ENCODE measurements around the gene UST.

UST gene

GRCh38 chr6:148979014-148979901 is 232.4 kb downstream of the UST start:
- no peak overlapping the region for H3K4me3 ChIP-seq (ENCODE audit: low read length)

GRCh38 chr6:148980234-148980633 is 233.4 kb downstream of the UST start:
- H3K4me3 ChIP-seq (ENCODE audit: low read length) = no peak overlapping the region

More at GRCh38 chr6:148979014-148979901, 232.4 kb downstream of the UST start:
- Histone ChIP-seq H3K9ac (ENCODE audit: low read length) (no peak overlapping the region), H3K36me3 (ENCODE audit: control insufficient read depth, low read depth, low read length) (no peaks in the 10 kb centered on the region), H3K27me3 (ENCODE audit: control insufficient read depth, insufficient read depth, low read length) (no peaks in the 10 kb centered on the region), H3K27ac (ENCODE audit: low read length) (no peak overlapping the region), H3K9me3 (ENCODE audit: control insufficient read depth, low read depth, low read length) (no peaks in the 10 kb centered on the region), H3K4me1 (ENCODE audit: control insufficient read depth, low read depth, low read length) (peaks cover 19% of the 10 kb centered on the region)

GRCh38 chr6:148981515-148981914 is 234.7 kb downstream of the UST start:
- no peak overlapping the region for H3K4me3 ChIP-seq (ENCODE audit: low read length)
- no peaks in the 10 kb centered on the region for H3K36me3 ChIP-seq (ENCODE audit: control insufficient read depth, low read depth, low read length)
- peaks cover 14% of the 10 kb centered on the region for H3K4me1 ChIP-seq (ENCODE audit: control insufficient read depth, low read depth, low read length)

More at GRCh38 chr6:148980234-148980633, 233.4 kb downstream of the UST start:
- Histone ChIP-seq H3K4me1 (ENCODE audit: control insufficient read depth, low read depth, low read length) (peaks cover 14% of the 10 kb centered on the region), H3K27ac (ENCODE audit: low read length) (no peak overlapping the region), H3K9me3 (ENCODE audit: control insufficient read depth, low read depth, low read length) (no peaks in the 10 kb centered on the region), H3K9ac (ENCODE audit: low read length) (no peak overlapping the region), H3K36me3 (ENCODE audit: control insufficient read depth, low read depth, low read length) (no peaks in the 10 kb centered on the region), H3K27me3 (ENCODE audit: control insufficient read depth, insufficient read depth, low read length) (no peaks in the 10 kb centered on the region)

GRCh38 chr6:148983101-148983761 is 236.4 kb downstream of the UST start:
- H3K27ac ChIP-seq (ENCODE audit: low read length) = no peak overlapping the region
- peaks cover 19% of the 10 kb centered on the region for H3K4me1 ChIP-seq (ENCODE audit: control insufficient read depth, low read depth, low read length)
- no peak overlapping the region for H3K9ac ChIP-seq (ENCODE audit: low read length)
- H3K27me3 ChIP-seq (ENCODE audit: control insufficient read depth, insufficient read depth, low read length) = no peaks in the 10 kb centered on the region
- peaks cover 4% of the 10 kb centered on the region for H3K36me3 ChIP-seq (ENCODE audit: control insufficient read depth, low read depth, low read length)
- no peak overlapping the region for H3K4me3 ChIP-seq (ENCODE audit: low read length)
- no peaks in the 10 kb centered on the region for H3K9me3 ChIP-seq (ENCODE audit: control insufficient read depth, low read depth, low read length)

More at GRCh38 chr6:148981515-148981914, 234.7 kb downstream of the UST start:
- Histone ChIP-seq H3K27ac (ENCODE audit: low read length) (no peak overlapping the region), H3K9me3 (ENCODE audit: control insufficient read depth, low read depth, low read length) (no peaks in the 10 kb centered on the region), H3K9ac (ENCODE audit: low read length) (no peak overlapping the region), H3K27me3 (ENCODE audit: control insufficient read depth, insufficient read depth, low read length) (no peaks in the 10 kb centered on the region)

GRCh38 chr6:148983966-148984365 is 237.1 kb downstream of the UST start:
- no peak overlapping the region for H3K4me3 ChIP-seq (ENCODE audit: low read length)
- H3K27me3 ChIP-seq (ENCODE audit: control insufficient read depth, insufficient read depth, low read length) = no peaks in the 10 kb centered on the region
- H3K27ac ChIP-seq (ENCODE audit: low read length) = no peak overlapping the region
- H3K4me1 ChIP-seq (ENCODE audit: control insufficient read depth, low read depth, low read length) = peaks cover 26% of the 10 kb centered on the region
- no peak overlapping the region for H3K9ac ChIP-seq (ENCODE audit: low read length)
- H3K9me3 ChIP-seq (ENCODE audit: control insufficient read depth, low read depth, low read length) = no peaks in the 10 kb centered on the region
- peaks cover 4% of the 10 kb centered on the region for H3K36me3 ChIP-seq (ENCODE audit: control insufficient read depth, low read depth, low read length)

GRCh38 chr6:148984531-148985056 is 237.8 kb downstream of the UST start:
- Histone ChIP-seq H3K27ac (ENCODE audit: low read length) (no peak overlapping the region), H3K36me3 (ENCODE audit: control insufficient read depth, low read depth, low read length) (peaks cover 4% of the 10 kb centered on the region), H3K9me3 (ENCODE audit: control insufficient read depth, low read depth, low read length) (no peaks in the 10 kb centered on the region), H3K9ac (ENCODE audit: low read length) (no peak overlapping the region), H3K4me3 (ENCODE audit: low read length) (no peak overlapping the region), H3K27me3 (ENCODE audit: control insufficient read depth, insufficient read depth, low read length) (no peaks in the 10 kb centered on the region), H3K4me1 (ENCODE audit: control insufficient read depth, low read depth, low read length) (peaks cover 26% of the 10 kb centered on the region)

GRCh38 chr6:148985499-148985898 is 238.7 kb downstream of the UST start:
- Histone ChIP-seq H3K27ac (ENCODE audit: low read length) (no peak overlapping the region), H3K36me3 (ENCODE audit: control insufficient read depth, low read depth, low read length) (peaks cover 4% of the 10 kb centered on the region), H3K4me3 (ENCODE audit: low read length) (no peak overlapping the region), H3K9me3 (ENCODE audit: control insufficient read depth, low read depth, low read length) (no peaks in the 10 kb centered on the region), H3K9ac (ENCODE audit: low read length) (no peak overlapping the region), H3K27me3 (ENCODE audit: control insufficient read depth, insufficient read depth, low read length) (no peaks in the 10 kb centered on the region), H3K4me1 (ENCODE audit: control insufficient read depth, low read depth, low read length) (peaks cover 25% of the 10 kb centered on the region)

- H3K4me1 ChIP-seq (ENCODE audit: control insufficient read depth, low read depth, low read length) = peaks cover 29% of the 10 kb centered on the region
- H3K36me3 ChIP-seq (ENCODE audit: control insufficient read depth, low read depth, low read length) = peaks cover 4% of the 10 kb centered on the region
- no peak overlapping the region for H3K27ac ChIP-seq (ENCODE audit: low read length)
- H3K9me3 ChIP-seq (ENCODE audit: control insufficient read depth, low read depth, low read length) = no peaks in the 10 kb centered on the region
- H3K27me3 ChIP-seq (ENCODE audit: control insufficient read depth, insufficient read depth, low read length) = no peaks in the 10 kb centered on the region
- H3K4me3 ChIP-seq (ENCODE audit: low read length) = no peak overlapping the region
- H3K9ac ChIP-seq (ENCODE audit: low read length) = no peak overlapping the region
Observed at GRCh38 chr6:148986608-148987007, 239.8 kb downstream of the UST start.

- Histone ChIP-seq H3K27ac (ENCODE audit: low read length) (no peak overlapping the region), H3K27me3 (ENCODE audit: control insufficient read depth, insufficient read depth, low read length) (no peaks in the 10 kb centered on the region), H3K9ac (ENCODE audit: low read length) (no peak overlapping the region), H3K4me1 (ENCODE audit: control insufficient read depth, low read depth, low read length) (peaks cover 29% of the 10 kb centered on the region), H3K4me3 (ENCODE audit: low read length) (no peak overlapping the region), H3K36me3 (ENCODE audit: control insufficient read depth, low read depth, low read length) (peaks cover 10% of the 10 kb centered on the region), H3K9me3 (ENCODE audit: control insufficient read depth, low read depth, low read length) (no peaks in the 10 kb centered on the region)
Observed at GRCh38 chr6:148987982-148988381, 241.2 kb downstream of the UST start.

- Histone ChIP-seq H3K36me3 (ENCODE audit: control insufficient read depth, low read depth, low read length) (peaks cover 10% of the 10 kb centered on the region), H3K9me3 (ENCODE audit: control insufficient read depth, low read depth, low read length) (no peaks in the 10 kb centered on the region), H3K27me3 (ENCODE audit: control insufficient read depth, insufficient read depth, low read length) (no peaks in the 10 kb centered on the region), H3K27ac (ENCODE audit: low read length) (no peak overlapping the region), H3K9ac (ENCODE audit: low read length) (no peak overlapping the region), H3K4me1 (ENCODE audit: control insufficient read depth, low read depth, low read length) (peaks cover 29% of the 10 kb centered on the region), H3K4me3 (ENCODE audit: low read length) (no peak overlapping the region)
Observed at GRCh38 chr6:148989585-148989984, 242.8 kb downstream of the UST start.

- no peak overlapping the region for H3K27ac ChIP-seq (ENCODE audit: low read length)
- peaks cover 29% of the 10 kb centered on the region for H3K4me1 ChIP-seq (ENCODE audit: control insufficient read depth, low read depth, low read length)
- H3K9ac ChIP-seq (ENCODE audit: low read length) = no peak overlapping the region
- no peaks in the 10 kb centered on the region for H3K27me3 ChIP-seq (ENCODE audit: control insufficient read depth, insufficient read depth, low read length)
- no peaks in the 10 kb centered on the region for H3K9me3 ChIP-seq (ENCODE audit: control insufficient read depth, low read depth, low read length)
- H3K36me3 ChIP-seq (ENCODE audit: control insufficient read depth, low read depth, low read length) = peaks cover 10% of the 10 kb centered on the region
- no peak overlapping the region for H3K4me3 ChIP-seq (ENCODE audit: low read length)
Observed at GRCh38 chr6:148990403-148990802, 243.6 kb downstream of the UST start.

Measured in iPS-18a (cell line).